Measurements from ENCODE around the gene TAS1R2.

The TAS1R2 gene

DNA sequence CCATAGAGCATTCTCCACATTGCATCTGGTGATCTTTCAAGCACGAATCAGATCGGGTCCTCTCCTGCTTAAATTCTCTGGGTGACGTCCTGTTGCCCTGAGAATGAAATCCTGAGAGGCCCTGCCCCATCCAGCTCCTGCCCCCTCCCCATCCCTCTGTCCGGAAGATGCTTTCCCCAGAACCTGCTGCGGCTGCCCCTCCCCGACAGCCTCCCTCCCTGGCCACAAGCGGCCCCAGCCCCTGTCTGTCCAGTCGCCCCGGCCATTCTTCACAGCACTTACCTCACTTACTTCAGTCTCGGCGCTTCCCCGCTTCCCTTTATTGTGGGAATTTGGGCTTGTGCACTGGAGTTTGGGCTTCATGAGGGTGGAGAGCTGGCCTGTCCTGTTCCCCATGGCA lies 40.3 kb downstream of the TAS1R2 start:
- no peak for DNase-seq

- DNase-seq = no peak
Measured at GRCh38 chr1:18817795-18818435, 41.5 kb downstream of the TAS1R2 start.

- no peak for DNase-seq
Measured at GRCh38 chr1:18817316-18817715, 42.1 kb downstream of the TAS1R2 start.

- DNase-seq = no peak
Measured at GRCh38 chr1:18816808-18817207, 42.7 kb downstream of the TAS1R2 start.

DNA sequence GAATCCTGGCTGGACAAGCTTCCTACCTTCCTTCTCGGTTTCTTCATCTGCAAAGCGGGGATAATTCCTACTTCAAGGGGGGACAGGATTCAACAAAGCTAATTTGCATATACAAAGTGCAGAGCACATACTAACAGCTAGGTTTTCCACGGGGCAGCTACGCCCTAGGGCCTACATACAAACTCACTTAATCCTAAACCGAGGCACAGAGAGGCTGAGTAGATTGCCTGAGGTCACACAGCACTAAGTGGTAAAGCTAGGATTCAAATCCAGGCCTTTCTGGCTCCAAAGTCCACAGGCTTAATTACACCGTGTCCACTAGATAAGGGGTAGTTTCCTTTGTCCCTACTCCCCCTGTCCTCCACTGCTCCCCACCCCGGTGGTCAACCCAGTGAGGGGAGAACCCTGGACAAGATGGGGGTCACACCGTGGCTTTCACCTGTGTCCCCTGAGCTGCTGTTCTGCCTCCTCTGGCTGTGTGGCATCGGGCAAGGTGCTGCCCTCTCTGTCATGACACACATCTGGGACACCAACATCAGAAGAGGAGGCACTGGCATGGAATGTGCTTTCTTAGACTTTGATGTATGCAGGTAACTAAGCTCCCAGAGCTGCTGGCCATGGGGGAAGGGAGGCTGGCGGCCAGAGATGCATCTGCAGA lies 44.5 kb downstream of the TAS1R2 start:
- no peak for DNase-seq

DNA sequence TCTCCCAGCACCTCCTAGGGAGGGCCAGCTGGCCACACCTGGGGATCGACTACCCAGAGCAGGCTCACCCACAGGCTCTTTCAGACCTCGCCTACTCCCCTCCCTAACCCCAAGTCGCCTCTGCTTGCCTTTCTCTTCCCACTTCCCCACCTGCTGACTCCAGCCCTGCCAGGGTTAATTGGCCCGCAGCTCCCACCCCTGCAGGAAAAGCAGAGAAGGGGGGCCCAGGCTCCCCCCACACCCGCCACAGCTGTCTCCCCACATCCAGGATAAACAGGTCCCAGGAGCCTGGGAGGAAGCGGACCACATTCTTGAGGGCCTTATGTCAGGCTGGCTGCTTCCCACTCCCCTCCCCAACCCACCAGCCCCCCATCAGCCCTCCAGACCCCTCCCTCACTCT lies 45.0 kb downstream of the TAS1R2 start:
- no peak for DNase-seq

DNA sequence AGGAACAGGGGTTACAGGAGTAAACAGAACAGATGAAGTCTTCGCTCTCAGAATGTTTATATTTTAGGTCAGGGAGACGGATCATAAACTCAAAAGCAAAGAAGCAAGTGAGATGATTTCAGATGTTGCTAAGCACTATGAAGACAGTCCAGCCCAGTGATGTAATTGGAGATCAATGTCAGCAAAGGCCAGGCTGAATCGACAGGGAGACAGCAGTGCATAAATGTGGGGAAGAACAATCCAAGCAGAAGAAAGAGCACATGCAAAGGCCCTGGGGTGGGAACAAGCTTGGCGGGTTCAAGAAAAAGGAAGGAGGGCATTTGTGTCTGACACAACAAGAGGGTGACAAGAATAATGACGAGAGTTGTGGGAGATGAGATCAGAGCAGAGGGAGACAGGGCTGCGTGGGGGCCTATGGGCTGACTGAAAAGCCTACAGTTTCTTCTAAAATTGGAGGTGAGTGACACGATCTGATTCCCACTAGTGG lies 47.0 kb downstream of the TAS1R2 start:
- no peak for DNase-seq

DNA sequence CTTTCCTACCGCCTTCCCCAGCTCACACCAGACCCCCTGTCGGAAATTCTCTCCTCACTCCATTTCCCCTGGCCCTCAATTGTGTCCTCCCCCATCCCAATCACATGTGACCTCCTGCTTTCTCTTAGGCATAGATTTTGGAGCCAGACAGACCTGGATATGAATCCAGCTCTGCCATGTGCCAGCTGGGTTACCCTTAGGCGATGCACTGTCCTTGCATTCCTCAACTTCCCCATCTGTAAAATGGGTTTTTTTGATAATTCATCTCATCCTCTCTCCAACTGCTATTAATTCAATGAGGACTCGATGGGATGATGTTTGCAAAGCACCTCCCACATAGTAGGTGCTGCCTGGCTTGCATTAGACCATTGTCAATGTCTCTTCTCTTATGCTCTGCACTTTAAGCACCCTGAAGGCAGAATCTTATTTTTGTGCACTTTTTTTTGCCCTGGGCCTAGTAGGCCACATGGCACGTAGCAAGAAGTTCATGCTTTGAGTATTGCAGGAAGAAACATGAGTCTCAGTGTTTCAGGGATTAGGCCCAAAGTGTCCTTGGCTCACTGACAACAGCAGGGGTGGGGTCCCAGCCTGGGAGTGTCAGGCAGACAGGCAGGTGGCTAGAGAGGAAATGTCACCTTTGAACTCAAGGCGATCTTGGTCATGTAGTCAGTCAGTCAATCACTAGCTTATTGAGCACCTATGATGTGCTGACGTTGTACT lies 47.6 kb downstream of the TAS1R2 start:
- DNase-seq = no peak

DNA sequence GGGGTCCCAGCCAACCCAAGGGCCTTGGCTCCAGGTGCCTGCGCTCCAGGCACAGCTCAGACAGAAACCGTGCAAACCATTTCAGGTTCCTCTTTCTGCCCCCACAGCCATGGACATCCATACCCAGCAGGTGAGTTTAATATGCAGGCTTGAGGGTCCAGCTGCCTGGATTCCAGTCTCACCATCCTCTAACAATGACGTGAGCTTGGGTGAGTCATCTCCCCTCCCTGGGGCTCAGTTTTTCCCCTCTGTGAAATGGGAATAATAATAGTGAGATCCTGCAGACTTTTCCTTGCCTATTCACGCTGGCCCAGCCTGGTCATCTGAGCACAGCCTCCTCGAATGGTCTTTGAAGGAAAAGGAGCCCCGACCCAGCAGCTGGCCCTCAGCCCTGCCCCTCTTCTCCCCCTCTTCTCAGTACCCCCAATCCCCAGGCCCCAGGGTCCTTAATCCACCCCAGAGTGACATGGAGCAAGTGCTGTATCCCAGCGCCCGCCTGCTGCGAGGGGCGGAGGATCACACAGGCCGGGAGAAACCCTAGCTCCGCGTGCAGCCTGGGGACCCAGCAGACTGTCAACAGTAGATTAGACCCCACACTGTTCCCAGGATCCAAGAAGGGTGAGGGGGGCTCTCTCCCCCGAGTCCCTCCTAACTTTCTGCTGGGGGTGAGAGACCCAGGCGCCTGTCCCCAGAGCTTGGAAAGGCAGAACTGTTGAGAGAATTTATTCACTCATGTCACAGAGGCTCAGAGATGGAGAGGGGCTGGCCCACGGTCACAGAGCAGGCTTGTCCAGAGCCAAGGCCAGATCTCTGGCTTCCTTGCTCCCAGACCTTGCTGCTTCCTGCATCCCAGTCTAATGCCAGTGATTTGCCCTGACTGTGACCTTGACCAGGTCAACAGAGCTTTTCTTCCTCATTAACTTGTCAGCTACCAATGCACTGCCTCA lies 49.2 kb downstream of the TAS1R2 start:
- no peak for DNase-seq

GRCh38 chr1:18808550-18808949 lies 50.9 kb downstream of the TAS1R2 start:
- no peak for DNase-seq

- DNase-seq = no peak
Measured at GRCh38 chr1:18807334-18808063, 52.0 kb downstream of the TAS1R2 start.

DNA sequence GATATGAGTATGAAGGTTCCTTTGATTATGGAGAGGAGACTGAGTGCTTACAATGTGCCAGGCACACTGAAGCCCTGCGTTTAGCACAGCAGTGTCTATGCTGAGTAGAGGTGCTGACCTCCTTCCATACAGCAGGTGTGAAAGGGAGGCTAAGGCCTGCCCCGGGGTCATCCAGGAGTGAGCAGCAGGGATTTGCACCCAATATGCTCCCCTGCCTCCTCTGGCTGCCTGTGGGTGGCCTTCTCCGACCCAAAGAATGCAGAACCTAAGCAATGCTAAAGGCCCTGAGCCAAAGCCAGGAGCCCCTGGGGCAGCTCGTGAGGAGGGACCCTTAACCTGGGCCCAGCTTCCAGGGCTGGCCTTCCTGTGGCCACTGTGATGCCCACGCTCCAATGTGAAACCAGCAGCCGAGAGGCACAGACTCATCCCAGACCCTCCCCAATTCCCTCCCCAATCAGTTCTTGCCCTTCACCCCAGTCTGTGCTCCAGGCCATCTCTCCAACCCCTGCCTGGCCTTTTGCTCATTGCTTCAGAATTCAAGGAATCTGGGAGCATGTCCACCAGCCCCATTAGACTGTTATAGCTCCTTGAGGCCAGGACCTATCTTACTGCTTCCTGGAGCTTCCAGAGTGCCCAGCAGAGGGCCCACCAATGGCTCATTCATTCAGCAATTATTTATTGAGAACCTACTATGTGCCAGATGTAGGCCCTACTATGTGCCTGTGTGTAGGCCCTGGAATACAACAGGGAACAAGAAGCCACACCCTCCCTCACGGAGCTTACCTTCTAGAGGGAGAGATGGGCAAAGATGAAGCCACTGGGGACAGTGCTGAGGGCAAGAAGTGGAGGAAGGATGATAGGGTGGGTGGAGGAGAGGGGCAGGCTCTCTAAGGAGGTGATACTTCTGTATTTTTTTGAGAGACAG lies 53.3 kb downstream of the TAS1R2 start:
- DNase-seq = no peak

- DNase-seq = no peak
Measured at GRCh38 chr1:18805150-18805879, 54.1 kb downstream of the TAS1R2 start.

GRCh38 chr1:18803851-18804250 lies 55.6 kb downstream of the TAS1R2 start:
- DNase-seq = no peak

DNA sequence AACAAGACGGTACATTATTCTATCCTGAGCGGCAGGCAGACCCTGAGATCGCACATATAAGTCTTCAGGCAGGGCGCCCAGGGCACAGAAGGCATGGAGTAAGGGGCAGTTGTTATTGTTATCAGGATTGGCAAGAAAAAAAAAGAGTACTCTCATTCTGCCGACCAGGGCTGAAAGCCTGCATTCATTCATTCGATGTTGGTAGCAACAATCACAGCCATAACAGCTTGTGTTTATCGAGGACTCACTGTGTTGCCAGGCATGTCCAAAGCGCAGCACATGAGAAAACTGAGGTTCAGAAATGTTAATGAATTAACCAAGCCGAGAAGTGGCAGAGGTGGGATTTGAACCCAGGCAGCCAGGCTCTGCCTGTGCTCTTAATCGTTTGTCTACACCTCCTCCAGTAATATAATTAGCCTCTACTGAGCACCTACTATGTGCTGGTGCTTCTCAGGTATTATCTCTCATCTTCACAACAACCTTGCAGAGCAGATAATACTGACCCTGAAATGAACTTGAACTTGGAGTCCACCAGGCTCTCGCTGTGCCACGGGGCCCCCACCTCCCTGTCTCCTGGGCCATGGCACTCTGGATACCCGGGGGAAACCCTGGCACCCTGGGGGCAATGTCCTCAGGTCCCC lies 56.2 kb downstream of the TAS1R2 start:
- DNase-seq = no peak

DNA sequence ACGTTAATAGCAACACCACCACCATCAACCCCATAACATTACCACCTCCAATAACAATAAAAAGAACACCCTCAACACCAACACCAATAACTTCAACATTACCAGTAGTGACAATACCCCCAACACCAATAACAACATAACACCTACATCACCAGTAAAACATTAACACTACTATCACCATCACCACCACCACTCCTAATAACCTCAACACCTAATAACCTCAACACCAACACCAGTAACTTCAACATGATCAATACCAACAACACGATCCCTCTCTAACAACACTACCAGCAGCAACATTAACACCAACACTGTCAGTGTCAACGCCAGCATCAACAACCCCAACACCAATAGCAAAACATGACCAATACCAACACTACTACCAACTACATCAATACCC lies 57.2 kb downstream of the TAS1R2 start:
- DNase-seq = no peak

DNA sequence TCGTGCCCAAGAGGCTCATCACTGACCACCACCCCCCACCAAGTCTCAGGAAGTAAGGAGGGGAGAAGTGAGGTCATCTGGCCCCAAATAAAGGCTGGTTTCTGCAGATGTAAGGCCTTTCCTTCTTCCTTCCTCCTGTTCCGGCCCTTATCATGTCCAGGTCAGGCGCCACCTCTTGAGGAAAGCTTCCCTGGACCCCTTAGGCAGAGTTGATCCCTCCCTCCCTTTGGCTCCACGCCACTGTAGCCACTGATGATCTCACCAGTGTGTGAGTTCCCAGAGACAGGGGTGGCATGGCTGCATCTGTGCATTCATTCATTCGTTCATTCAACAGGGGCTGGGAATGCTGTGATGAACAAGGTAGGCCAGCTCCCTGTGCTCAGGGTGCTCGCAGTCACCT lies 59.2 kb downstream of the TAS1R2 start:
- no peak for DNase-seq

- no peak for DNase-seq
Measured at GRCh38 chr1:18799454-18799853, 60.0 kb downstream of the TAS1R2 start.

DNA sequence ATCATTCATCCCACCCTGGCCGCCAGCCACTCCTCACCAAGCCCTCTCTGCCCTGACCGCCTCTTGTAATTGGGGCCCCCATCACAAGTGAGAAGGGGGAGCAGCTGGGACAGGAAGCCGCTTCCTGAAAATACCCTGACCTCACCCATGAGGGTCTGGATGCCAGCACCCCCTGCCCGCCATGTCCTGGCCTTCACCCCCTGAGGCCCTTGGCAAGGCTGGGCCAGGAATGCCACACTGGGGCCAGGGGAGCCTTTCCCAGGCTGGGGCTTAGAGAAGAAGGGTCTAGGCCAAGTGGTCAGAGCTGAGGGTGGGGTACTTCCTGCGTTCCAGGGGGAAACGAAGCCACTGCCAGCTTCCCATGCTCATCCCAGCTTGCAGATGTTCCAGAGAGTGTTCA lies 60.5 kb downstream of the TAS1R2 start:
- DNase-seq = no peak

- no peak for DNase-seq
Measured at GRCh38 chr1:18798533-18798932, 60.9 kb downstream of the TAS1R2 start.

Measured in hippocampal formation (tissue), 2 donors.